ENCODE results near the gene FBXO4. TPM values are rescaled to one million over a fixed set of nuclear protein-coding genes. Genes with fewer than 3 reads are reported as not detected.

Gene FBXO4
- total and polyA plus RNA-seq, 12 donors = 8.7 to 17.3 (median 13.7) TPM

- Histone ChIP-seq H3K4me3 (no peak overlapping the region), H3K27ac (no peak overlapping the region), H3K27me3 (no peaks in the 10 kb centered on the region), H3K9me3 (replicated peaks in 1 of 3) (no peaks in the 10 kb centered on the region), H3K4me1 (replicated peaks in 1 of 2) (no peaks in the 10 kb centered on the region), H3K36me3 (replicated peaks in 1 of 2) (no peaks in the 10 kb centered on the region)
- WGBS, 4 donors = 64 to 79% (median 75%) methylated on average over 2 of the region's 2 CpGs
- TF ChIP-seq POLR2A (IDR thresholded peaks at IDR 0.05) (no peak), CTCF (IDR thresholded peaks at IDR 0.05) (no peak)
- DNase-seq = no peak
- intact Hi-C loops (cut with DNase I) = no loop called here
Observed at GRCh38 chr5:41878173-41878572, 46.9 kb upstream of the FBXO4 start.

GRCh38 chr5:41878643-41879478 lies 46.2 kb upstream of the FBXO4 start:
- intact Hi-C loops (cut with DNase I) = no loop called here
- H3K36me3 ChIP-seq (replicated peaks in 1 of 2) = no peaks in the 10 kb centered on the region
- 90 to 93% (median 91%) methylated on average over 3 of the region's 3 CpGs for WGBS, 4 donors
- no peak for TF ChIP-seq POLR2A (IDR thresholded peaks at IDR 0.05)
- TF ChIP-seq CTCF (IDR thresholded peaks at IDR 0.05) = no peak
- no peaks in the 10 kb centered on the region for H3K4me1 ChIP-seq (replicated peaks in 1 of 2)
- DNase-seq = no peak
- H3K9me3 ChIP-seq (replicated peaks in 1 of 3) = no peaks in the 10 kb centered on the region
- no peak overlapping the region for H3K4me3 ChIP-seq
- no peaks in the 10 kb centered on the region for H3K27me3 ChIP-seq
- no peak overlapping the region for H3K27ac ChIP-seq

- no peaks in the 10 kb centered on the region for H3K36me3 ChIP-seq (replicated peaks in 1 of 2)
- TF ChIP-seq CTCF (IDR thresholded peaks at IDR 0.05) = no peak
- no peak for TF ChIP-seq POLR2A (IDR thresholded peaks at IDR 0.05)
- no peak for DNase-seq
- WGBS, 4 donors = 82 to 86% (median 83%) methylated on average over 5 of the region's 5 CpGs
- intact Hi-C loops (cut with DNase I) = no loop called here
- no peak overlapping the region for H3K27ac ChIP-seq
- no peaks in the 10 kb centered on the region for H3K4me1 ChIP-seq (replicated peaks in 1 of 2)
- no peaks in the 10 kb centered on the region for H3K27me3 ChIP-seq
- H3K9me3 ChIP-seq (replicated peaks in 1 of 3) = no peaks in the 10 kb centered on the region
- no peak overlapping the region for H3K4me3 ChIP-seq
Observed at GRCh38 chr5:41882765-41883164, 42.3 kb upstream of the FBXO4 start.

GRCh38 chr5:41883243-41883642 lies 41.8 kb upstream of the FBXO4 start:
- no peak for DNase-seq
- TF ChIP-seq POLR2A (IDR thresholded peaks at IDR 0.05) (no peak), CTCF (IDR thresholded peaks at IDR 0.05) (no peak)
- Histone ChIP-seq H3K27ac (no peak overlapping the region), H3K27me3 (no peaks in the 10 kb centered on the region), H3K4me3 (no peak overlapping the region), H3K36me3 (replicated peaks in 1 of 2) (no peaks in the 10 kb centered on the region), H3K9me3 (replicated peaks in 1 of 3) (no peaks in the 10 kb centered on the region), H3K4me1 (replicated peaks in 1 of 2) (no peaks in the 10 kb centered on the region)
- 69 to 83% (median 76%) methylated on average over 3 of the region's 3 CpGs for WGBS, 4 donors
- intact Hi-C loops (cut with DNase I) = no loop called here
